GM12878 (cell line): ENCODE results near the gene GARS1. TPM values are rescaled to one million over a fixed set of nuclear protein-coding genes. Genes with fewer than 3 reads are reported as not detected.

Experiments used
- ATAC-seq: fragments of 200-7000 bp; cut with Tn5 transposase; 3 replicates; pipeline ENCODE4 v1.9.1; 2020; ENCODE audit warnings: mild to moderate bottlenecking, moderate library complexity
- BruUV-seq: library from RNA; stranded (reverse); fragments of 400-500 nt; replicated peaks from 2 replicates; lab custom pipeline; 2021; lab: Mats Ljungman, UMichigan
- CTCF ChIA-PET: fragments of 300-600 bp; sonication (Branson Sonifier 250); formaldehyde crosslinking; extraction: SDS; loops from one replicate; lab custom pipeline; 2021; ENCODE audit warnings: inconsistent platforms; lab: Yijun Ruan, JAX
- POLR2A ChIA-PET: fragments of 350-600 bp; formaldehyde crosslinking; extraction: SDS; loops from one replicate; lab custom pipeline; 2021; ENCODE audit warnings: inconsistent platforms; lab: Charles Lee
- RAD21 ChIA-PET: fragments of 300-600 bp; sonication (Branson Sonifier 250); formaldehyde crosslinking; loops from one replicate; lab custom pipeline; 2023; ENCODE audit warnings: antibody characterized with exemption; ENCODE audit not compliant: unreplicated experiment; lab: Charles Lee
- SMC1A ChIA-PET: fragments of 300-600 bp; sonication (Branson Sonifier 250); formaldehyde crosslinking; loops from one replicate; lab custom pipeline; 2023; ENCODE audit not compliant: unreplicated experiment, uncharacterized antibody; lab: Charles Lee
- DNase-seq: peaks from one replicate; pipeline ENCODE4 v3.0.0-alpha.2; 2011; ENCODE audit warnings: low read depth, low spot score
- FAIRE-seq: peaks from 3 replicates; lab custom pipeline; 2011; peaks lifted over from hg19 to GRCh38; lab: Jason Lieb, UNC
- H2AFZ ChIP-seq: 2 replicates; pipeline ENCODE4 v1.6.0; 2011; ENCODE audit warnings: low read depth, low read length, control low read depth; ENCODE audit not compliant: control insufficient read depth
- H3K27ac ChIP-seq: 2 replicates; pipeline ENCODE4 v1.5.1; 2011; ENCODE audit warnings: control low read depth; ENCODE audit not compliant: control insufficient read depth, insufficient read depth
- H3K27me3 ChIP-seq, 2 experiments: replicated peaks in 1 of 2; 2 replicates each; pipeline versions ENCODE4 v1.6.0 to v1.6.1; 2011; ENCODE audit warnings: low read length in 1 of 2; ENCODE audit not compliant: control insufficient read depth in 2 of 2, insufficient read depth in 2 of 2
- H3K36me3 ChIP-seq, 2 experiments: 2 replicates each; pipeline ENCODE4 v1.5.1; 2011; ENCODE audit warnings: low read length in 1 of 2; ENCODE audit not compliant: control insufficient read depth in 2 of 2, insufficient read depth in 2 of 2
- H3K4me1 ChIP-seq: 2 replicates; pipeline ENCODE4 v1.6.1; 2011; ENCODE audit warnings: mild to moderate bottlenecking, low read length, moderate library complexity, mixed read lengths; ENCODE audit not compliant: control insufficient read depth, insufficient read depth
- H3K4me2 ChIP-seq: 2 replicates; pipeline ENCODE4 v1.6.0; 2011; ENCODE audit warnings: control low read depth; ENCODE audit not compliant: control insufficient read depth, insufficient read depth
- H3K4me3 ChIP-seq: fragments of 200-600 bp; sonication (generic); 2 replicates; pipeline ENCODE4 v1.5.1; 2016
- H3K79me2 ChIP-seq: 2 replicates; pipeline ENCODE4 v1.6.0; 2011; ENCODE audit warnings: low read length; ENCODE audit not compliant: control insufficient read depth, insufficient read depth
- H3K9ac ChIP-seq: 2 replicates; pipeline ENCODE4 v1.8.0; 2011; ENCODE audit warnings: low read length, control low read depth, mixed read lengths; ENCODE audit not compliant: control insufficient read depth, insufficient read depth
- H3K9me3 ChIP-seq: replicated peaks from 3 replicates; pipeline ENCODE4 v1.5.1; 2011; ENCODE audit warnings: mild to moderate bottlenecking, low read length; ENCODE audit not compliant: control insufficient read depth, insufficient read depth
- H4K20me1 ChIP-seq: 2 replicates; pipeline ENCODE4 v1.6.0; 2011; ENCODE audit not compliant: control insufficient read depth, insufficient read depth
- CBX5 ChIP-seq: sonication (generic); IDR thresholded peaks from 2 replicates; pipeline ENCODE4 v1.6.1; 2016; ENCODE audit warnings: low read depth, moderate library complexity, mild to moderate bottlenecking, inconsistent platforms
- MEF2A ChIP-seq: IDR thresholded peaks from 2 replicates; pipeline ENCODE4 v1.6.1; 2011; ENCODE audit warnings: low read depth, mild to moderate bottlenecking, low read length, moderate library complexity; ENCODE audit not compliant: insufficient read depth
- MTA2 ChIP-seq: fragments of 450-650 bp; IDR thresholded peaks from 2 replicates; pipeline ENCODE4 v1.6.1; 2016; ENCODE audit warnings: low read depth, mild to moderate bottlenecking, moderate library complexity
- NR2F1 ChIP-seq: fragments of 450-650 bp; conservative IDR thresholded peaks from 2 replicates; pipeline ENCODE4 v1.6.1; 2017; ENCODE audit warnings: mild to moderate bottlenecking
- PAX5 ChIP-seq: IDR thresholded peaks from 2 replicates; pipeline ENCODE4 v1.6.1; 2011; ENCODE audit warnings: low read depth, low read length, borderline replicate concordance
- SIN3A ChIP-seq: IDR thresholded peaks from 2 replicates; pipeline ENCODE4 v1.6.1; 2012; ENCODE audit warnings: low read depth, low read length, improper control_type of control experiment
- TCF7 ChIP-seq: IDR thresholded peaks from 2 replicates; pipeline ENCODE4 v1.6.1; 2014; ENCODE audit warnings: antibody characterized with exemption, borderline replicate concordance
- YY1 ChIP-seq: IDR thresholded peaks from 2 replicates; pipeline ENCODE4 v1.6.1; 2011; ENCODE audit warnings: low read depth, mild to moderate bottlenecking, low read length
- WGBS: methylation state at CpG from one replicate; pipeline ENCODE4 v1.1.6; 2016; ENCODE audit warnings: low lambda C conversion rate; ENCODE audit not compliant: insufficient replicate concordance, insufficient coverage; ENCODE audit errors: missing lambda C conversion rate; 5-methylcytosine and 5-hydroxymethylcytosine counted together
- in situ Hi-C: fragments of 300-500 bp; cut with MboI; formaldehyde crosslinking; loops from 9 replicates; pipeline ENCODE4 v1.14.3; 2018; ENCODE audit warnings: mixed read lengths
- intact Hi-C: fragments of 100-400 bp; cut with micrococcal nuclease; formaldehyde crosslinking; loops from one replicate; pipeline ENCODE4 v1.14.2; 2022; ENCODE audit not compliant: unreplicated experiment
- polyA plus RNA-seq, 11 experiments: library from polyadenylated mRNA; depleted of rRNA in 4 of 11; unstranded in 6 of 11; stranded (reverse) in 5 of 11; fragments of >200 nt; fragmentation: Nextera tagmentation in 4 of 11; fragmentation: Illumina TruSeq in 1 of 11; extraction: Ambion mirVana in 4 of 11; extraction: Trizol in 1 of 11; gene quantifications; 1 replicate in 1 of 11; 2 replicates in 10 of 11; pipeline versions ENCODE4 v1.2.1 to v1.2.3, GENCODE V29; 2011 to 2016; ENCODE audit warnings: inconsistent platforms in 2 of 11, missing spikeins in 2 of 11, low read depth in 1 of 11
- total RNA-seq, 4 experiments: library from RNA; depleted of rRNA in 3 of 4; stranded (reverse); fragments of >200 nt in 3 of 4; fragmentation: Illumina TruSeq in 1 of 4; extraction: Trizol in 1 of 4; gene quantifications; 2 replicates each; pipeline versions ENCODE4 v1.2.1 to v1.2.3, GENCODE V29; 2013 to 2021
- TF ChIP-seq, protein P1 (sequence below): fragments of 450-650 bp; IDR thresholded peaks from 2 replicates; pipeline ENCODE4 v1.6.1; 2017; ENCODE audit warnings: antibody characterized with exemption, mild to moderate bottlenecking, moderate library complexity
- TF ChIP-seq, protein P2 (sequence below): IDR thresholded peaks from 2 replicates; pipeline ENCODE4 v1.6.1; 2012; ENCODE audit warnings: low read length, inconsistent platforms
- TF ChIP-seq, protein P3 (sequence below): IDR thresholded peaks from 2 replicates; pipeline ENCODE4 v1.6.1; 2012; ENCODE audit warnings: mild to moderate bottlenecking, low read depth, low read length
- TF ChIP-seq, protein P4 (sequence below): fragments of 450-650 bp; IDR thresholded peaks from 2 replicates; pipeline ENCODE4 v1.6.1; 2017; ENCODE audit warnings: low read depth, mild to moderate bottlenecking, moderate library complexity

Gene GARS1
- total and polyA plus RNA-seq, 10 of the 15 experiments (the other 5 are each of a cell fraction or from before 2014, with no cell fraction given) = 120 to 361 (median 187) TPM

DNA sequence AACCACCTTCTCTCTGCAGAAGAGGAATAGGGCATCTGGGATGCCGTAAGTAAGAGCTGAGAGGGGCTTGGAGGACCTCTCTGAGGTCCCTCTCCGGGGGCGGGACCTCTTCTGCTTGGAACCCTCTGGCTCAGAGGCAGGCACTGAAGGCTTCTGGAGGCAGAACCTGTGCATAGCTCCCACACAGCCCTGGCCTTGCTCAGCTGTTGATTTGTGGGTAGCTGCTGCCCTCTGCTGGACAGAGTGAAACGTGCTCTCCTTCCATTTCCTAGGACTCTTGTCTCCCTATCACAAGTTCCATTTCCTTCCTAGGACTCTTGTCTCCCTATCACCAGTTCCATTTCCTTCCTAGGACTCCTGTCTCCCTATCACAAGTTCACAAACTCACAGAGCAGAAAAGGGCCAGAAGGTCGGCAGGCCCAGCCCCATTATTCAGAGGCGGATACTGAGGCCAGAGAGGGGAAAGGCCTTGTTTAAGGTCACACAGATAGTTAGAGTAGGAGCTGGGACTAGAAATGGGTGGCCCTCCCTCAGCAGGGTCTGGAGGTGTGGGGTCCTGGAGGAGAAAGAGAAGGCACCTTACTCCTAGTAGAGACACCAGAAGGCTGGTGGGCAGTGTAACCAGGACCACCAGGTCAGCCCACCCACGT is 30.3 kb upstream of the GARS1 start (continued):
- TF ChIP-seq, protein P1, sequence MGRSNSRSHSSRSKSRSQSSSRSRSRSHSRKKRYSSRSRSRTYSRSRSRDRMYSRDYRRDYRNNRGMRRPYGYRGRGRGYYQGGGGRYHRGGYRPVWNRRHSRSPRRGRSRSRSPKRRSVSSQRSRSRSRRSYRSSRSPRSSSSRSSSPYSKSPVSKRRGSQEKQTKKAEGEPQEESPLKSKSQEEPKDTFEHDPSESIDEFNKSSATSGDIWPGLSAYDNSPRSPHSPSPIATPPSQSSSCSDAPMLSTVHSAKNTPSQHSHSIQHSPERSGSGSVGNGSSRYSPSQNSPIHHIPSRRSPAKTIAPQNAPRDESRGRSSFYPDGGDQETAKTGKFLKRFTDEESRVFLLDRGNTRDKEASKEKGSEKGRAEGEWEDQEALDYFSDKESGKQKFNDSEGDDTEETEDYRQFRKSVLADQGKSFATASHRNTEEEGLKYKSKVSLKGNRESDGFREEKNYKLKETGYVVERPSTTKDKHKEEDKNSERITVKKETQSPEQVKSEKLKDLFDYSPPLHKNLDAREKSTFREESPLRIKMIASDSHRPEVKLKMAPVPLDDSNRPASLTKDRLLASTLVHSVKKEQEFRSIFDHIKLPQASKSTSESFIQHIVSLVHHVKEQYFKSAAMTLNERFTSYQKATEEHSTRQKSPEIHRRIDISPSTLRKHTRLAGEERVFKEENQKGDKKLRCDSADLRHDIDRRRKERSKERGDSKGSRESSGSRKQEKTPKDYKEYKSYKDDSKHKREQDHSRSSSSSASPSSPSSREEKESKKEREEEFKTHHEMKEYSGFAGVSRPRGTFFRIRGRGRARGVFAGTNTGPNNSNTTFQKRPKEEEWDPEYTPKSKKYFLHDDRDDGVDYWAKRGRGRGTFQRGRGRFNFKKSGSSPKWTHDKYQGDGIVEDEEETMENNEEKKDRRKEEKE = no peak
- TF ChIP-seq, protein P2, sequence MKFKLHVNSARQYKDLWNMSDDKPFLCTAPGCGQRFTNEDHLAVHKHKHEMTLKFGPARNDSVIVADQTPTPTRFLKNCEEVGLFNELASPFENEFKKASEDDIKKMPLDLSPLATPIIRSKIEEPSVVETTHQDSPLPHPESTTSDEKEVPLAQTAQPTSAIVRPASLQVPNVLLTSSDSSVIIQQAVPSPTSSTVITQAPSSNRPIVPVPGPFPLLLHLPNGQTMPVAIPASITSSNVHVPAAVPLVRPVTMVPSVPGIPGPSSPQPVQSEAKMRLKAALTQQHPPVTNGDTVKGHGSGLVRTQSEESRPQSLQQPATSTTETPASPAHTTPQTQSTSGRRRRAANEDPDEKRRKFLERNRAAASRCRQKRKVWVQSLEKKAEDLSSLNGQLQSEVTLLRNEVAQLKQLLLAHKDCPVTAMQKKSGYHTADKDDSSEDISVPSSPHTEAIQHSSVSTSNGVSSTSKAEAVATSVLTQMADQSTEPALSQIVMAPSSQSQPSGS = no peak
- TF ChIP-seq YY1 (peak; percentile 77), PAX5 (0 out of 2 replicates have a peak, but pooled peaks have one; percentile 50)

DNA sequence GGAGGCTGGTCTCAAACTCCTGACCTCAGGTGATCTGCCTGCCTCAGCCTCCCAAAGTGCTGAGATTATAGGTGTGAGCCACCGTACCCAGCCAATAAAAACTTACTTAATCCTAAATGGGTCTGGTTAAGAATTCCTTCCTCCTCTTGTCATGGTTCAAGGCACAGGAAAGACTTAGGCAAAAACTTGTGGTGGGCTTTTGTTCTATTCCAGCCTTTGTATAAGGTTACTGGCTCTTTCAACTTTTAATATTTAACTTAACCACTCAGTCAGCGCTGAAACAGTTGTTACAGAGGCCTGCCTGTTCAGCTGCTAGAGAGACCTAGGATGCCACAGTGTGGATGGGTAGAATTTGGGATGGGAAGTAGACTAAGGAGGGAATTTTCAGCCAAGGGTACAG is 28.1 kb upstream of the GARS1 start:
- H3K4me1 ChIP-seq = no peaks in the 10 kb centered on the region
- no TSS peak for BruUV-seq
- WGBS = 76% methylated on average over 2 of the region's 2 CpGs
- no peak overlapping the region for H3K4me3 ChIP-seq
- H3K9ac ChIP-seq = no peak overlapping the region
- no peaks in the 10 kb centered on the region for H3K79me2 ChIP-seq
- no peaks in the 10 kb centered on the region; the same call in 1 of the 3 replicates for H3K9me3 ChIP-seq
- intact Hi-C loops (loop anchor here (10.0 kb wide), 1 partner anchor 502 kb away; no protein-coding TSS in a partner anchor), in situ Hi-C loops (no loop called here)
- DNase-seq (no peak), FAIRE-seq (no peak), ATAC-seq (no peak)
- ChIA-PET POLR2A (no interaction called here), SMC1A (interaction anchor here (5.5 to 5.6 kb wide), 2 partner anchors 56 to 290 kb away, joined by 81 to 96 read pairs; no protein-coding TSS in a partner anchor), RAD21 (interaction anchor here (4.5 kb wide), 1 partner anchor 16 kb away, joined by 33 read pairs; no protein-coding TSS in a partner anchor), CTCF (interaction anchor here (1.0 to 5.4 kb wide), 8 partner anchors 11 to 296 kb away, joined by 3 to 115 read pairs (median 8); no protein-coding TSS in a partner anchor)
- H3K36me3 ChIP-seq = peaks cover 0 to 8% of the 10 kb centered on the region in 2 experiments
- no peaks in the 10 kb centered on the region for H3K27me3 ChIP-seq
- H3K4me2 ChIP-seq = no peak overlapping the region
- no peak overlapping the region for H2AFZ ChIP-seq
- no peaks in the 10 kb centered on the region for H4K20me1 ChIP-seq
- H3K27ac ChIP-seq = no peak overlapping the region
- TF ChIP-seq SIN3A (no peak), YY1 (no peak), TCF7 (no peak), MEF2A (no peak), CBX5 (no peak), NR2F1 (no peak), MTA2 (no peak)
- TF ChIP-seq, protein P3, sequence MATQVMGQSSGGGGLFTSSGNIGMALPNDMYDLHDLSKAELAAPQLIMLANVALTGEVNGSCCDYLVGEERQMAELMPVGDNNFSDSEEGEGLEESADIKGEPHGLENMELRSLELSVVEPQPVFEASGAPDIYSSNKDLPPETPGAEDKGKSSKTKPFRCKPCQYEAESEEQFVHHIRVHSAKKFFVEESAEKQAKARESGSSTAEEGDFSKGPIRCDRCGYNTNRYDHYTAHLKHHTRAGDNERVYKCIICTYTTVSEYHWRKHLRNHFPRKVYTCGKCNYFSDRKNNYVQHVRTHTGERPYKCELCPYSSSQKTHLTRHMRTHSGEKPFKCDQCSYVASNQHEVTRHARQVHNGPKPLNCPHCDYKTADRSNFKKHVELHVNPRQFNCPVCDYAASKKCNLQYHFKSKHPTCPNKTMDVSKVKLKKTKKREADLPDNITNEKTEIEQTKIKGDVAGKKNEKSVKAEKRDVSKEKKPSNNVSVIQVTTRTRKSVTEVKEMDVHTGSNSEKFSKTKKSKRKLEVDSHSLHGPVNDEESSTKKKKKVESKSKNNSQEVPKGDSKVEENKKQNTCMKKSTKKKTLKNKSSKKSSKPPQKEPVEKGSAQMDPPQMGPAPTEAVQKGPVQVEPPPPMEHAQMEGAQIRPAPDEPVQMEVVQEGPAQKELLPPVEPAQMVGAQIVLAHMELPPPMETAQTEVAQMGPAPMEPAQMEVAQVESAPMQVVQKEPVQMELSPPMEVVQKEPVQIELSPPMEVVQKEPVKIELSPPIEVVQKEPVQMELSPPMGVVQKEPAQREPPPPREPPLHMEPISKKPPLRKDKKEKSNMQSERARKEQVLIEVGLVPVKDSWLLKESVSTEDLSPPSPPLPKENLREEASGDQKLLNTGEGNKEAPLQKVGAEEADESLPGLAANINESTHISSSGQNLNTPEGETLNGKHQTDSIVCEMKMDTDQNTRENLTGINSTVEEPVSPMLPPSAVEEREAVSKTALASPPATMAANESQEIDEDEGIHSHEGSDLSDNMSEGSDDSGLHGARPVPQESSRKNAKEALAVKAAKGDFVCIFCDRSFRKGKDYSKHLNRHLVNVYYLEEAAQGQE = no peak
- TF ChIP-seq, protein P4, sequence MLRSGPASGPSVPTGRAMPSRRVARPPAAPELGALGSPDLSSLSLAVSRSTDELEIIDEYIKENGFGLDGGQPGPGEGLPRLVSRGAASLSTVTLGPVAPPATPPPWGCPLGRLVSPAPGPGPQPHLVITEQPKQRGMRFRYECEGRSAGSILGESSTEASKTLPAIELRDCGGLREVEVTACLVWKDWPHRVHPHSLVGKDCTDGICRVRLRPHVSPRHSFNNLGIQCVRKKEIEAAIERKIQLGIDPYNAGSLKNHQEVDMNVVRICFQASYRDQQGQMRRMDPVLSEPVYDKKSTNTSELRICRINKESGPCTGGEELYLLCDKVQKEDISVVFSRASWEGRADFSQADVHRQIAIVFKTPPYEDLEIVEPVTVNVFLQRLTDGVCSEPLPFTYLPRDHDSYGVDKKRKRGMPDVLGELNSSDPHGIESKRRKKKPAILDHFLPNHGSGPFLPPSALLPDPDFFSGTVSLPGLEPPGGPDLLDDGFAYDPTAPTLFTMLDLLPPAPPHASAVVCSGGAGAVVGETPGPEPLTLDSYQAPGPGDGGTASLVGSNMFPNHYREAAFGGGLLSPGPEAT = no peak
